Embryonic facial prominence (tissue), 1 donor: ENCODE results near the gene SOX12.

ENCODE experiments used
- DNase-seq: peaks from one replicate; pipeline ENCODE4 v3.0.0-alpha.2; 2016; ENCODE audit errors: extremely low spot score

SOX12 gene

DNA sequence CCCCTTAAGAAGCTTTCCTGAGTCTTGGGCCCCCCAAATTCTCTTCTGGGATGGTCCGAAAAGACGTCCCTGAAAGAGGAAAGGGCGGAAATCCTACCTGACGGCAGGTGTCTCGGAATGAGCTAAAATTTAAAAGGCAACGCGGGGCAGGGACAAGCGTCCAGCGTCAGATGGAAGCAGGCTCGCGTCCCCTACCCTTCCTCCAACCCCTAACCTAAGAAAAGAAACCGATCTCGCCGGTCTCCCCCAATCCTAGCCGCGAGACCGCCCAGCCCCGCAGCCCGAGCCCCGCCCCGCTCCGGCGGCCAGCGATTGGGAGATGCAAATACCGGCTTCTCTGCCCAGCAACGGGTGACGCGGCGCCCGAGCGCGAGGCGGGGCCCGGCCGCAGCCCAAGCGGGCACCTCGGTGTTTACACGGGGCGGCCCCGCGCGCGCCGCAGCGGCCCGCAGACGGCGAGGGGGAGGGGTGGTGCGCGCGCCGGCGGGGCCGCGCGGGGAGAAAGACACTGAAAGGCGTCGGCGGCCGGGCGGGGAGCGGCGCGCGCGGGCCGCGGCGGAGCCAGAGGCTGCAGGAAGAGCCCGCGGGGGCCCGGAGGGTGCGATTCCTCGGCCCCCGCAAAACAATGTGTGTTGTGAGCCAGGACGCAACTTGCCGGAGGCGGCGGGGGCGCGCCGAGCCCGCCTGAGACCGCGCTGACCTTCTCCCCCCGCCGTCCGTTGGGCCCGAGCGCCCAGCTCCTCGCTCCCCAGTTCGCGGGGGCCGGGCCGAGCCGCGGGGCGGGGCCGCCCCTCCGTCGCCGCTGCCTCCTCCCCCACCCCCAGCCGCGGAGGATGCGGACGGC is at the start of gene SOX12:
Gene SOX12 (plus strand): TSS at position 508 of the 844 bp plus-strand sequence. CDS start 373 bp downstream, outside the sequence.
- DNase-seq, result peak; percentile 88

DNA sequence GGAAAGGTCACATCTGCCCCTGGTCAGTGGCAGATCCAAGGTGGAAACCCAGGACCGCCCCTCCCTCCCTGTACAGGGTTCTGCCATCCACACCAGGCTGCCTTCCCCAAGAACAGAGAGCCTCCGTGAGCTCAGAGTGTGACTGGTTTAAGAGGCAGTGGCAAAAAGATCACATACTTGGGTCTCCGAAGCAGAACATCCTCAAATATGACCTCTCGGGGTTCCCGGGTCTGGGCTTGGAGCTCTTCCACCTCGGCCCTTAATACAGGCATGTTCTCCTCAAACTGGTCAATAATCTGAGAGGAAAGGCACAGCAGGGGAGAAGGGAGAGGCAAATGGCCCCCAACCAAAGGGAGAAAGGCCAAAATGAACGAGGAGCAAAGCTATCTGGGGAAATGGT is 49.6 kb upstream of the SOX12 start:
- no peak for DNase-seq

GRCh38 chr20:276620-277495 is 48.5 kb upstream of the SOX12 start:
- DNase-seq, result no peak

DNA sequence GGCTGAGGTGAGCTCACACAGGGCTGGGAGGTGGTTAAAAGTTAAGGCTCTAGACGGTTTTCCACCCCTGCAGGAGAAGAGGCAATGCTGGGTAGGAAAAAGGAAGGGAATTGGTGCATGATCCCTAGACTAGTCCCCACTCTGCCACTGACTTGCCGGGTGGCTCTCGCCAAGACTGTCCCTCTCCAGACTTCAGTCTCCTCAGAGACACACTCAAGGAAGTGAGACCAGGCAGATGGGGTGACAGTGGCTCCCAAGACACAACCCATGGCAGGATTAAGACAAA is 47.9 kb upstream of the SOX12 start:
- DNase-seq, result no peak

GRCh38 chr20:278181-278580 is 47.2 kb upstream of the SOX12 start:
- DNase-seq, result no peak

- no peak for DNase-seq
Observed at GRCh38 chr20:278607-279571, 46.5 kb upstream of the SOX12 start.

GRCh38 chr20:284172-284571 is 41.2 kb upstream of the SOX12 start:
- DNase-seq, result no peak

DNA sequence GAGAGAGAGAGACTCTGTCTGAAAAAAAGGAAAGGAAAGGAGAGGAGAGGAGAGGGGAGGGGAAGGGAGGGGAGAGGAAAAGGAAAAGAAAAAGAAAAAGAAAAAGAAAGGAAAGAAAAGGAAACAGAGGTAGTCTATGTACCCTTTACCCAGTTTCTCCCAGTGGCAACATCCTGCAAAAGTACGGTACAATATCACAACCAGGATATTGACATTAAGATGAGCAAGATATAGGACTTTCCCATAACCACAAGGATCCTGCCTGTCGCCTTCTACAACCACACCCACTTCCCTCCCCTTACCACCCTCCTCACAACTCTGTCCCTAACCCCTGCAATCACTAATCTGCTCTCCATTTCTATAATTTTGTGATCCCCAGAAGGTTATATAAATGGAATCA is 38.8 kb upstream of the SOX12 start:
- no peak for DNase-seq

GRCh38 chr20:288956-289692 is 36.2 kb upstream of the SOX12 start:
- no peak for DNase-seq

DNA sequence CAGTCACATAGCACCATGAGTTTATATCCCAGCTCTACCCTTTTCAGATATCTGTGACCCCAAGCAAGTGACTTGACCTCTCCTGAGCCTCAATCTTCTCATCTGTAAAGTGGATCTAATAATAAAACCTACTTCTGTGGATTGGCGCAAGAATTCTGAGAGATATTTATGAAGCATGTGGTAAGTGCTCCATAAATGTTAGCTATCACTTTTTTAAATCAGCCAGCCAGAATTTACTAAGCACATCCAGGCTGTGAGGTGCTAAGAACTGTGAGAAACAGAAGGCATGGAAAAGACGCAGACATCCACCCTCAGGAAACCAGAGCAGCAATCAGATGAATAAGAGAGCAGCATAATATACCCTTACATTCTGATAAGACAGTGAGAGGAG is 35.7 kb upstream of the SOX12 start:
- DNase-seq, result no peak

DNA sequence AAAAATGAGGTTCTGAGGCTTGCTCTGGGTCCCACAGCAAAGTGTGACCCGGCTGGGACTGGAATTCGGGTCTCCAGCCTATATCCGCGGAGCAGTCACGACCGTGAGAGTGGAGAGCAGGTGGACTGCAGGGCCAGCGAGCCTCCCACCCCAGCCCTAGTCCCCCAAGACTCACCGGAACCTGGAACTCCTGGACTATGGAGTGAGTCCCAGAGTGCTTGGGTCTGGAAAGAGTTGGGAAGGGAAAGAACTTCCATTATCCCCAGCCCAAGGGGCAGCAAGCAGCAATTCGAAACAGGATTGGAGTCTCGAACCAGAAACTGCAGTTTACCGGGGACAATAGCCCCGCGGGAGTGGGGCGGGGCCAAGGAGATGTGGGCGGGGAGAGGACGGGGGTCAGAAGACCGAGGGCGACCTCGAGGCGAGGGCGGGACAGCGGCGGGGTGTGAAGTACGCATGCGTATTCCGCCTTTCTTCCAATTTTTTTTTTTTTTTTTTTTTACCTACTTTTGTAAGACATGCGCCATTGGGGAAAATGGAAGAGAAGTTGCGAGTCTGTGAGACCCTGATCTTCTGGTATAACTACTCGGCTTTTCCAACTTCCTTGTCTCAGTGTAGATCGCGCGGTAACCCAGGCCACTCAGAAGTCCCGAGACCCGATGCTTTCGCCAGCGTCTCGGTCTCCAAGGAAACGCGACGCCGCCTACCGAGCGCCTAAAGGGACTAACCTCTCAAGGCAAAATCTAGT is 35.1 kb upstream of the SOX12 start, which contains the start of gene C20orf96:
Gene C20orf96 (minus strand): TSS at position 667 of the 748 bp plus-strand sequence. CDS start 140 bp downstream, at position 527.
- DNase-seq, result peak; percentile 83

- DNase-seq, result no peak
Observed at GRCh38 chr20:294602-295001, 30.8 kb upstream of the SOX12 start.

- DNase-seq, result no peak
Observed at GRCh38 chr20:295804-296203, 29.5 kb upstream of the SOX12 start.

DNA sequence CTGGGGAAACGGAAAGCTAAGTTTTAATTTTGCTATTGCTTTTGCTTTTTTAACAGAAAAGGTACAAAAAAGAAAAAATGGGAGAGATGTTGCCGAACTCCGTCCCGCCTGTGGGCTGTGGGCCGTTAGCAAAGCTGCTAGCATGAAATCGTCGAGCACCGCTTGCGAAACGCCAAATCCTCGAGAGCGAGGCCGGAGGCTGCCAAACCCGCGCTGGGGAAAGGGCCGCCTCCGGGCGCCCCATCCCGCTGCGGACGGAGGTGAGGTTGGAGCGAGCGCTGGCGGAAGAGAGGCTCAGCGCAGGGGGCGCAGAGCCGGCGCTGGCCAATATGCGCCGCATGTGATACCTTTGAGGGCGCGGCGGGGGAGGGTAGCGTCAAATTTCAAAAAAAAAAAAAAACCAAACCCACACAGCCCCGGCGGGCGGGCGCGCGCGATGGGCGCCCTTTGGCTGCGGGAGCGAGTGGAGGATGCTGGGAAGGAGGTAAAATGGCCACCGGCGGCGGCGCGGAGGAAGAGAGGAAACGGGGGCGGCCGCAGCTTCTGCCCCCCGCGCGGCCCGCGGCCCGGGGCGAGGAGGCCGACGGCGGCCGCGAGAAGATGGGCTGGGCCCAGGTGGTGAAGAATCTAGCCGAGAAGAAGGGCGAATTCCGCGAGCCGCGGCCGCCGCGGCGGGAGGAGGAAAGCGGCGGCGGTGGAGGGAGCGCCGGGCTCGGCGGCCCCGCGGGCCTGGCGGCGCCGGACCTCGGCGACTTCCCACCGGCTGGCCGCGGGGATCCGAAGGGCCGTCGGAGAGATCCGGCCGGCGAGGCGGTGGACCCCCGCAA is 28.0 kb upstream of the SOX12 start, which contains the start of gene ZCCHC3:
Gene ZCCHC3 (plus strand): TSS at position 473 of the 827 bp plus-strand sequence. CDS start 17 bp downstream, at position 490.
- DNase-seq, result peak; percentile 66

DNA sequence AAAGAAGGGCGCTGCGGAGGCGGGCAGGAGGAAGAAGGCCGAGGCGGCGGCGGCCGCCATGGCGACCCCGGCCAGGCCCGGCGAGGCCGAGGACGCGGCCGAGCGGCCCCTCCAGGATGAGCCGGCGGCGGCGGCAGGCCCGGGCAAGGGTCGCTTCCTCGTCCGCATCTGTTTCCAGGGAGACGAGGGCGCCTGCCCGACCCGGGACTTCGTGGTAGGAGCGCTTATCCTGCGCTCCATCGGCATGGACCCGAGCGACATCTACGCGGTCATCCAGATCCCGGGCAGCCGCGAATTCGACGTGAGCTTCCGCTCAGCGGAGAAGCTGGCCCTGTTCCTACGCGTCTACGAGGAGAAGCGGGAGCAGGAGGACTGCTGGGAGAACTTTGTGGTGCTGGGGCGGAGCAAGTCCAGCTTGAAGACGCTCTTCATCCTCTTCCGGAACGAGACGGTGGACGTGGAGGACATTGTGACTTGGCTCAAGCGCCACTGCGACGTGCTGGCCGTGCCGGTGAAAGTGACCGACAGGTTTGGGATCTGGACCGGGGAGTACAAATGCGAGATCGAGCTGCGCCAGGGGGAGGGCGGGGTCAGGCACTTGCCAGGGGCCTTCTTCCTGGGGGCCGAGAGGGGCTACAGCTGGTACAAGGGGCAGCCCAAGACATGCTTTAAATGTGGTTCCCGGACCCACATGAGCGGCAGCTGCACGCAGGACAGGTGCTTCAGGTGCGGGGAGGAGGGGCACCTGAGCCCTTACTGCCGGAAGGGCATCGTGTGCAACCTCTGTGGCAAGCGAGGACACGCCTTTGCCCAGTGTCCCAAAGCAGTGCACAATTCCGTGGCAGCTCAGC is 27.2 kb upstream of the SOX12 start:
- no peak for DNase-seq

GRCh38 chr20:298776-299391 is 26.5 kb upstream of the SOX12 start:
- no peak for DNase-seq

GRCh38 chr20:300345-300990 is 24.9 kb upstream of the SOX12 start:
- DNase-seq, result no peak
